K562 (cell line): ENCODE measurements around the gene ZNF598. TPM values are rescaled to one million over a fixed set of nuclear protein-coding genes. Genes with fewer than 3 reads are reported as not detected.

Source experiments
- CBX3 ChIP-seq, 2 experiments: IDR thresholded peaks; 1 replicate in 1 of 2; 2 replicates in 1 of 2; pipeline ENCODE4 v1.6.1; 2012; ENCODE audit warnings: inconsistent platforms in 2 of 2, low read length in 2 of 2, borderline replicate concordance in 1 of 2, control low read depth in 1 of 2
- HSF4 ChIP-seq: fragments of 250-450 bp; sonication (Bioruptor Pico); IDR thresholded peaks from 2 replicates; pipeline ENCODE4 v2.1.2; 2022; ENCODE audit warnings: mild to moderate bottlenecking, moderate library complexity, borderline replicate concordance
- LARP7 ChIP-seq: fragments of 450-650 bp; IDR thresholded peaks from 2 replicates; pipeline ENCODE4 v1.6.1; 2016
- LEF1 ChIP-seq: fragments of 450-650 bp; IDR thresholded peaks from 2 replicates; pipeline ENCODE4 v1.6.1; 2016; ENCODE audit warnings: mild to moderate bottlenecking
- MAZ ChIP-seq, 2 experiments: fragments of 450-650 bp in 1 of 2; sonication (generic) in 1 of 2; formaldehyde crosslinking; IDR thresholded peaks in 1 of 2; conservative IDR thresholded peaks in 1 of 2; 2 replicates each; pipeline versions ENCODE4 v1.4.0 to v1.5.0; 2020; ENCODE audit warnings: mild to moderate bottlenecking in 1 of 2, missing genetic modification reagents in 1 of 2
- NR4A1 ChIP-seq, 2 experiments: fragments of 250-450 bp in 1 of 2; fragments of 450-650 bp in 1 of 2; sonication (Bioruptor Pico) in 1 of 2; IDR thresholded peaks; 2 replicates each; pipeline versions ENCODE4 v1.4.0 to v1.6.1; 2016 to 2020; ENCODE audit warnings: mild to moderate bottlenecking in 2 of 2, missing compliant biosample characterization in 1 of 2, missing genetic modification characterization in 1 of 2, moderate library complexity in 1 of 2
- PHF8 ChIP-seq: fragments of 200-600 bp; sonication (generic); IDR thresholded peaks from 2 replicates; pipeline ENCODE4 v1.6.1; 2012; ENCODE audit warnings: mixed run types, mild to moderate bottlenecking, inconsistent platforms, low read length, moderate library complexity, borderline replicate concordance
- PHTF2 ChIP-seq: fragments of 250-450 bp; sonication (Bioruptor Pico); IDR thresholded peaks from 2 replicates; pipeline ENCODE4 v1.5.0; 2021; ENCODE audit warnings: mild to moderate bottlenecking
- TRIM24 ChIP-seq, 2 experiments: fragments of 450-650 bp; IDR thresholded peaks; 2 replicates each; pipeline ENCODE4 v1.6.1; 2016
- ZFP36 ChIP-seq: fragments of 150-350 bp; IDR thresholded peaks from 2 replicates; pipeline ENCODE4 v1.6.1; 2018; ENCODE audit warnings: low read length, low read depth; ENCODE audit not compliant: partially characterized antibody
- ZNF121 ChIP-seq: sonication (generic); formaldehyde crosslinking; conservative IDR thresholded peaks from 2 replicates; pipeline ENCODE4 v1.8.0; 2022; ENCODE audit warnings: missing genetic modification reagents
- ZNF79 ChIP-seq: fragments of 250-450 bp; sonication (Bioruptor Pico); IDR thresholded peaks from 2 replicates; pipeline ENCODE4 v1.4.0; 2020; ENCODE audit warnings: low read depth, mild to moderate bottlenecking, moderate library complexity
- polyA plus RNA-seq, 8 experiments: library from polyadenylated mRNA; depleted of rRNA in 4 of 8; stranded (reverse) in 5 of 8; unstranded in 3 of 8; fragments of >200 nt; fragmentation: Nextera tagmentation in 2 of 8; fragmentation: Illumina TruSeq in 1 of 8; extraction: Ambion mirVana in 2 of 8; extraction: Trizol in 1 of 8; gene quantifications; 2 replicates each; pipeline versions ENCODE4 v1.2.1 to v1.2.3, GENCODE V29; 2011 to 2014; ENCODE audit warnings: inconsistent platforms in 1 of 8, missing spikeins in 1 of 8
- total RNA-seq, 7 experiments: library from RNA; depleted of rRNA in 6 of 7; stranded (reverse); fragments of >200 nt in 6 of 7; fragmentation: Illumina TruSeq in 2 of 7; extraction: Trizol in 2 of 7; gene quantifications; 2 replicates each; pipeline versions ENCODE4 v1.2.1 to v1.2.3, GENCODE V29; 2011 to 2021; ENCODE audit warnings: low replicate concordance in 1 of 7
- TF ChIP-seq, protein P1 (sequence below): fragments of 250-450 bp; sonication (Bioruptor Pico); IDR thresholded peaks from 2 replicates; pipeline ENCODE4 v1.5.0; 2022; ENCODE audit warnings: mild to moderate bottlenecking
- TF ChIP-seq, protein P2 (sequence below): fragments of 450-650 bp; IDR thresholded peaks from 2 replicates; pipeline ENCODE4 v1.6.1; 2017; ENCODE audit warnings: antibody characterized with exemption
- TF ChIP-seq, protein P3 (sequence below), 2 experiments: IDR thresholded peaks in 1 of 2; conservative IDR thresholded peaks in 1 of 2; 2 replicates each; pipeline ENCODE4 v1.6.1; 2016; ENCODE audit warnings: low read depth in 2 of 2, mild to moderate bottlenecking in 1 of 2, missing compliant biosample characterization in 1 of 2, missing genetic modification characterization in 1 of 2, moderate library complexity in 1 of 2
- TF ChIP-seq, protein P4 (sequence below): fragments of 250-450 bp; sonication (Bioruptor Pico); IDR thresholded peaks from 2 replicates; pipeline ENCODE4 v1.5.0; 2020; ENCODE audit warnings: mild to moderate bottlenecking, borderline replicate concordance

Gene ZNF598
- total and polyA plus RNA-seq, 9 of the 15 experiments (the other 6 are each of a cell fraction or from before 2014, with no cell fraction given): 0.11 to 115 (median 29.6) TPM

DNA sequence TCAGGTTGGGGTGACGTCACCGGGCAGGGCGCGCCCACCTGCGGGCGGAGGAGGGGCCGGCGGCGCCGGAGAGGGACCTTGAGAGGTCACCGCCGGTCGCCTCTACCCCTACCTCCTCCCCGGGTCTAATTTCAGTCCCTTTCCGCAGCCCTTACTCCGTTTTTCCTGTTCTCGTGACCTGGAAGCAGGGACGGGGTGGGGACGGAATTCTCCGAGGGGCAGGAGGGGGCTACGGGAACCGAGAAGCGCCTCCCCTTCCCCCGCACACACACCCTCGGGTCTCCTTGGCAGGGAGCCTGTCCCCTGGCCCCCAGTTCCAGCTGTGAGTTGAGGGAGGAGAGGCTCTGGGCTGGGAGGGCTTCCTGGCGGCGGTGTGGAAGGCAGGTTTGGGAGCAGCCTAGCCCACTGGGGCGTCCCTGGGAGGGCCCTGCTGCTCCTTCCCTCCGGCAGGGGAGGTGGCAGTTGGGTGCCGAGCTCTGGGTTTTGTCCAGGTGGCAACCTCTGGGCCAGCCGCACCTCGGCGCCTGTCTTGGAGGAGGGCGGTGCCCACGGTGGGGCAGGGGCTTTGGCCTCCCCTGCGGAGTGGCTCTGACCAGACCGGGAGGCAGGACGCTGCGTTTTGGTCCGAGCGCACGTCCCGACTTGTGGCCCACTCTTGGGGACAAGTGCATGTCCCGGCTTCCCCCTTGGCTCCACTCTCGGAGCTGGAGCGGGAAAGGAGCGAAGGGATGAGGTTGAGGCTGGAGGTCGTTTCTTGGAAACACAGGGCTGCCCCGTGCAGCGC is 19.1 kb downstream of the ZNF598 start (continued):
- TF ChIP-seq ZNF79 (CRISPR knock-in tag): no peak
- TF ChIP-seq, protein P1, sequence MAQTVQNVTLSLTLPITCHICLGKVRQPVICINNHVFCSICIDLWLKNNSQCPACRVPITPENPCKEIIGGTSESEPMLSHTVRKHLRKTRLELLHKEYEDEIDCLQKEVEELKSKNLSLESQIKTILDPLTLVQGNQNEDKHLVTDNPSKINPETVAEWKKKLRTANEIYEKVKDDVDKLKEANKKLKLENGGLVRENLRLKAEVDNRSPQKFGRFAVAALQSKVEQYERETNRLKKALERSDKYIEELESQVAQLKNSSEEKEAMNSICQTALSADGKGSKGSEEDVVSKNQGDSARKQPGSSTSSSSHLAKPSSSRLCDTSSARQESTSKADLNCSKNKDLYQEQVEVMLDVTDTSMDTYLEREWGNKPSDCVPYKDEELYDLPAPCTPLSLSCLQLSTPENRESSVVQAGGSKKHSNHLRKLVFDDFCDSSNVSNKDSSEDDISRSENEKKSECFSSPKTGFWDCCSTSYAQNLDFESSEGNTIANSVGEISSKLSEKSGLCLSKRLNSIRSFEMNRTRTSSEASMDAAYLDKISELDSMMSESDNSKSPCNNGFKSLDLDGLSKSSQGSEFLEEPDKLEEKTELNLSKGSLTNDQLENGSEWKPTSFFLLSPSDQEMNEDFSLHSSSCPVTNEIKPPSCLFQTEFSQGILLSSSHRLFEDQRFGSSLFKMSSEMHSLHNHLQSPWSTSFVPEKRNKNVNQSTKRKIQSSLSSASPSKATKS (CRISPR knock-in tag): no peak
- TF ChIP-seq TRIM24 (IDR thresholded peaks at IDR 0.05): no peak
- TF ChIP-seq, protein P2, sequence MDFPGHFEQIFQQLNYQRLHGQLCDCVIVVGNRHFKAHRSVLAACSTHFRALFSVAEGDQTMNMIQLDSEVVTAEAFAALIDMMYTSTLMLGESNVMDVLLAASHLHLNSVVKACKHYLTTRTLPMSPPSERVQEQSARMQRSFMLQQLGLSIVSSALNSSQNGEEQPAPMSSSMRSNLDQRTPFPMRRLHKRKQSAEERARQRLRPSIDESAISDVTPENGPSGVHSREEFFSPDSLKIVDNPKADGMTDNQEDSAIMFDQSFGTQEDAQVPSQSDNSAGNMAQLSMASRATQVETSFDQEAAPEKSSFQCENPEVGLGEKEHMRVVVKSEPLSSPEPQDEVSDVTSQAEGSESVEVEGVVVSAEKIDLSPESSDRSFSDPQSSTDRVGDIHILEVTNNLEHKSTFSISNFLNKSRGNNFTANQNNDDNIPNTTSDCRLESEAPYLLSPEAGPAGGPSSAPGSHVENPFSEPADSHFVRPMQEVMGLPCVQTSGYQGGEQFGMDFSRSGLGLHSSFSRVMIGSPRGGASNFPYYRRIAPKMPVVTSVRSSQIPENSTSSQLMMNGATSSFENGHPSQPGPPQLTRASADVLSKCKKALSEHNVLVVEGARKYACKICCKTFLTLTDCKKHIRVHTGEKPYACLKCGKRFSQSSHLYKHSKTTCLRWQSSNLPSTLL: no peak
- TF ChIP-seq, protein P3, sequence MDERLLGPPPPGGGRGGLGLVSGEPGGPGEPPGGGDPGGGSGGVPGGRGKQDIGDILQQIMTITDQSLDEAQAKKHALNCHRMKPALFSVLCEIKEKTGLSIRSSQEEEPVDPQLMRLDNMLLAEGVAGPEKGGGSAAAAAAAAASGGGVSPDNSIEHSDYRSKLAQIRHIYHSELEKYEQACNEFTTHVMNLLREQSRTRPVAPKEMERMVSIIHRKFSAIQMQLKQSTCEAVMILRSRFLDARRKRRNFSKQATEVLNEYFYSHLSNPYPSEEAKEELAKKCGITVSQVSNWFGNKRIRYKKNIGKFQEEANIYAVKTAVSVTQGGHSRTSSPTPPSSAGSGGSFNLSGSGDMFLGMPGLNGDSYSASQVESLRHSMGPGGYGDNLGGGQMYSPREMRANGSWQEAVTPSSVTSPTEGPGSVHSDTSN (CRISPR knock-in tag; IDR thresholded peaks at IDR 0.05; ENCODE audit: low read depth): no peak
- TF ChIP-seq, protein P3 (tag; conservative IDR thresholded peaks at IDR 0.05; ENCODE audit: low read depth): no peak
- TF ChIP-seq, protein P4, sequence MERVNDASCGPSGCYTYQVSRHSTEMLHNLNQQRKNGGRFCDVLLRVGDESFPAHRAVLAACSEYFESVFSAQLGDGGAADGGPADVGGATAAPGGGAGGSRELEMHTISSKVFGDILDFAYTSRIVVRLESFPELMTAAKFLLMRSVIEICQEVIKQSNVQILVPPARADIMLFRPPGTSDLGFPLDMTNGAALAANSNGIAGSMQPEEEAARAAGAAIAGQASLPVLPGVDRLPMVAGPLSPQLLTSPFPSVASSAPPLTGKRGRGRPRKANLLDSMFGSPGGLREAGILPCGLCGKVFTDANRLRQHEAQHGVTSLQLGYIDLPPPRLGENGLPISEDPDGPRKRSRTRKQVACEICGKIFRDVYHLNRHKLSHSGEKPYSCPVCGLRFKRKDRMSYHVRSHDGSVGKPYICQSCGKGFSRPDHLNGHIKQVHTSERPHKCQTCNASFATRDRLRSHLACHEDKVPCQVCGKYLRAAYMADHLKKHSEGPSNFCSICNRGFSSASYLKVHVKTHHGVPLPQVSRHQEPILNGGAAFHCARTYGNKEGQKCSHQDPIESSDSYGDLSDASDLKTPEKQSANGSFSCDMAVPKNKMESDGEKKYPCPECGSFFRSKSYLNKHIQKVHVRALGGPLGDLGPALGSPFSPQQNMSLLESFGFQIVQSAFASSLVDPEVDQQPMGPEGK (CRISPR knock-in tag): no peak
- no peak for TF ChIP-seq CBX3 (IDR thresholded peaks at IDR 0.05; ENCODE audit: borderline replicate concordance in 1 of 2, low read length in 2 of 2)
- TF ChIP-seq PHTF2: no peak
- peak in 1 of 2 experiments; percentile 38; a peak in 1 of 4 replicates for TF ChIP-seq MAZ (CRISPR knock-in tag; conservative IDR thresholded peaks at IDR 0.05 in 1 of 2, IDR thresholded peaks at IDR 0.05 in 1 of 2)
- peak; percentile 45; the same call in 1 of the 2 replicates for TF ChIP-seq PHF8
- TF ChIP-seq LEF1: no peak
- peak; percentile 92 for TF ChIP-seq ZFP36
- TF ChIP-seq HSF4 (CRISPR knock-in tag): no peak
- no peak for TF ChIP-seq ZNF121 (CRISPR knock-in tag)
- TF ChIP-seq NR4A1 (CRISPR knock-in tag; IDR thresholded peaks at IDR 0.05): no peak
- TF ChIP-seq NR4A1 (tag; IDR thresholded peaks at IDR 0.05): no peak
- no peak for TF ChIP-seq LARP7
